Liver (tissue), 9 donors: ENCODE data around the gene COPZ1. TPM values are rescaled to one million over a fixed set of nuclear protein-coding genes. Genes with fewer than 3 reads are reported as not detected.

Source experiments
- DNase-seq: peaks from one replicate; pipeline ENCODE4 v3.0.0-alpha.2; 2017; ENCODE audit warnings: low spot score
- H3K27ac ChIP-seq, 2 donors: one replicate each; pipeline ENCODE4 v1.7.0; 2013; ENCODE audit warnings: inconsistent platforms in 2 of 2, low read length in 2 of 2, control low read depth in 1 of 2, low read depth in 1 of 2, mild to moderate bottlenecking in 1 of 2
- H3K27me3 ChIP-seq, 4 donors: one replicate each; pipeline versions ENCODE4 v1.6.1 to v1.7.0; 2013; ENCODE audit warnings: low read length in 3 of 4, inconsistent platforms in 1 of 4, mild to moderate bottlenecking in 1 of 4, moderate library complexity in 1 of 4; ENCODE audit not compliant: control insufficient read depth in 4 of 4, insufficient read depth in 4 of 4
- H3K36me3 ChIP-seq, 4 donors: one replicate each; pipeline versions ENCODE4 v1.6.1 to v1.7.0; 2013; ENCODE audit warnings: low read length in 3 of 4, mild to moderate bottlenecking in 3 of 4, low read depth in 1 of 4, moderate library complexity in 1 of 4; ENCODE audit not compliant: control insufficient read depth in 4 of 4, insufficient read depth in 3 of 4
- H3K4me1 ChIP-seq, 4 donors: one replicate each; pipeline versions ENCODE4 v1.6.1 to v1.7.0; 2013; ENCODE audit warnings: low read length in 3 of 4, mild to moderate bottlenecking in 3 of 4, moderate library complexity in 1 of 4; ENCODE audit not compliant: control insufficient read depth in 4 of 4, insufficient read depth in 4 of 4
- H3K4me3 ChIP-seq, 3 donors: one replicate each; pipeline versions ENCODE4 v1.6.1 to v1.7.0; 2013; ENCODE audit warnings: low read length in 3 of 3, control low read depth in 1 of 3, low read depth in 1 of 3, mild to moderate bottlenecking in 1 of 3
- H3K9ac ChIP-seq, 2 donors: one replicate each; pipeline ENCODE4 v1.7.0; 2013; ENCODE audit warnings: low read length in 2 of 2, mild to moderate bottlenecking in 2 of 2, moderate library complexity in 2 of 2, control low read depth in 1 of 2, low read depth in 1 of 2
- H3K9me3 ChIP-seq, 4 donors: one replicate each; pipeline versions ENCODE4 v1.6.1 to v1.7.0; 2013; ENCODE audit warnings: low read length in 3 of 4; ENCODE audit not compliant: control insufficient read depth in 4 of 4
- ATF3 ChIP-seq: IDR thresholded peaks from 2 replicates; pipeline ENCODE4 v1.6.1; 2016; ENCODE audit warnings: antibody characterized with exemption
- CTCF ChIP-seq: fragments of 150-350 bp; IDR thresholded peaks from 2 replicates; pipeline ENCODE4 v1.5.1; 2017; ENCODE audit warnings: improper control_type of control experiment, low read depth, low read length; ENCODE audit not compliant: missing input control
- EGR1 ChIP-seq, 2 donors: IDR thresholded peaks; 2 replicates each; pipeline ENCODE4 v1.6.1; 2016 to 2018; ENCODE audit warnings: antibody characterized with exemption in 2 of 2, low read depth in 2 of 2
- FOXA2 ChIP-seq: IDR thresholded peaks from 2 replicates; pipeline ENCODE4 v1.6.1; 2016; ENCODE audit warnings: antibody characterized with exemption
- GABPA ChIP-seq, 2 donors: IDR thresholded peaks in 1 of 2; conservative IDR thresholded peaks in 1 of 2; 2 replicates each; pipeline ENCODE4 v1.6.1; 2016; ENCODE audit warnings: antibody characterized with exemption in 2 of 2, mild to moderate bottlenecking in 1 of 2, moderate library complexity in 1 of 2
- HNF4A ChIP-seq, 2 donors: conservative IDR thresholded peaks; 2 replicates each; pipeline ENCODE4 v1.6.1; 2016; ENCODE audit warnings: antibody characterized with exemption in 2 of 2, mild to moderate bottlenecking in 2 of 2
- HNF4G ChIP-seq: IDR thresholded peaks from 2 replicates; pipeline ENCODE4 v1.6.1; 2016; ENCODE audit warnings: antibody characterized with exemption
- JUND ChIP-seq, 2 donors: IDR thresholded peaks; 2 replicates each; pipeline ENCODE4 v1.6.1; 2016; ENCODE audit warnings: antibody characterized with exemption in 2 of 2
- NR2F2 ChIP-seq: IDR thresholded peaks from 2 replicates; pipeline ENCODE4 v1.6.1; 2016; ENCODE audit warnings: antibody characterized with exemption
- RAD21 ChIP-seq, 2 donors: IDR thresholded peaks; 2 replicates each; pipeline ENCODE4 v1.6.1; 2016; ENCODE audit warnings: antibody characterized with exemption in 2 of 2, mild to moderate bottlenecking in 2 of 2
- REST ChIP-seq: IDR thresholded peaks from 2 replicates; pipeline ENCODE4 v1.6.1; 2016; ENCODE audit warnings: antibody characterized with exemption, mild to moderate bottlenecking
- RXRA ChIP-seq, 2 donors: IDR thresholded peaks; 2 replicates each; pipeline ENCODE4 v1.6.1; 2017 to 2018; ENCODE audit warnings: antibody characterized with exemption in 2 of 2, mild to moderate bottlenecking in 1 of 2
- SP1 ChIP-seq: IDR thresholded peaks from 2 replicates; pipeline ENCODE4 v1.6.1; 2018; ENCODE audit warnings: antibody characterized with exemption, mild to moderate bottlenecking
- TAF1 ChIP-seq: conservative IDR thresholded peaks from 2 replicates; pipeline ENCODE4 v1.6.1; 2016; ENCODE audit warnings: antibody characterized with exemption, mild to moderate bottlenecking
- YY1 ChIP-seq: IDR thresholded peaks from 2 replicates; pipeline ENCODE4 v1.6.1; 2016; ENCODE audit warnings: antibody characterized with exemption, mild to moderate bottlenecking
- ZBTB33 ChIP-seq: IDR thresholded peaks from 2 replicates; pipeline ENCODE4 v1.6.1; 2016; ENCODE audit warnings: antibody characterized with exemption
- WGBS: extraction: QIAGEN DNeasy Blood & Tissue Kit; methylation state at CpG from one replicate; pipeline ENCODE4 v1.1.7; 2013; 5-methylcytosine and 5-hydroxymethylcytosine counted together
- polyA plus RNA-seq, 2 donors: library from polyadenylated mRNA; stranded (reverse) in 1 of 2; unstranded in 1 of 2; fragments of 200-250 nt in 1 of 2; fragments of >200 nt in 1 of 2; fragmentation: Nextera tagmentation in 1 of 2; extraction: Ambion mirVana in 1 of 2; gene quantifications; one replicate each; pipeline versions ENCODE4 v1.2.1 to v1.2.3, GENCODE V29; 2013 to 2015
- total RNA-seq, 2 donors: library from RNA; depleted of rRNA; stranded (reverse); fragments of >200 nt; gene quantifications; one replicate each; pipeline ENCODE4 v1.2.3, GENCODE V29; 2014
- donor health status: healthy.
- donor health status: healthy.
- donor health status: healthy.
- donor health status: healthy.
- donor health status: healthy.

COPZ1 gene
- total and polyA plus RNA-seq, 4 donors: 54.6 to 92.6 (median 79.8) TPM

GRCh38 chr12:54287261-54288157, 37.4 kb upstream of the COPZ1 start:
- Histone ChIP-seq H3K36me3 (peaks cover 16 to 49% (median 45%) of the 10 kb centered on the region in 4 donors), H3K4me3 (no peak overlapping the region), H3K27ac (no peak overlapping the region), H3K4me1 (peaks cover 0 to 34% (median 27%) of the 10 kb centered on the region in 4 donors), H3K27me3 (no peaks in the 10 kb centered on the region), H3K9me3 (no peaks in the 10 kb centered on the region), H3K9ac (no peak overlapping the region)
- TF ChIP-seq EGR1 (IDR thresholded peaks at IDR 0.05; ENCODE audit: low read depth in 2 of 2) (no peak), TAF1 (no peak), JUND (IDR thresholded peaks at IDR 0.05) (no peak), RAD21 (IDR thresholded peaks at IDR 0.05) (no peak), RXRA (IDR thresholded peaks at IDR 0.05) (no peak), ATF3 (no peak), NR2F2 (no peak), YY1 (no peak), HNF4G (no peak), SP1 (no peak), ZBTB33 (no peak)
- DNase-seq: no peak
- 76% methylated on average over 8 of the region's 8 CpGs for WGBS

GRCh38 chr12:54292083-54292930, 32.6 kb upstream of the COPZ1 start:
- Histone ChIP-seq H3K27ac (no peak overlapping the region), H3K9ac (no peak overlapping the region), H3K4me1 (peaks cover 0 to 3% (median 0%) of the 10 kb centered on the region in 4 donors), H3K9me3 (no peaks in the 10 kb centered on the region), H3K27me3 (no peaks in the 10 kb centered on the region), H3K4me3 (no peak overlapping the region), H3K36me3 (peaks cover 0 to 11% (median 7%) of the 10 kb centered on the region in 4 donors)
- TF ChIP-seq HNF4A (conservative IDR thresholded peaks at IDR 0.05) (no peak), JUND (IDR thresholded peaks at IDR 0.05) (no peak), RXRA (IDR thresholded peaks at IDR 0.05) (no peak), RAD21 (IDR thresholded peaks at IDR 0.05) (no peak), REST (no peak), ATF3 (no peak), NR2F2 (no peak), GABPA (IDR thresholded peaks at IDR 0.05 in 1 of 2, conservative IDR thresholded peaks at IDR 0.05 in 1 of 2) (no peak), ZBTB33 (no peak), FOXA2 (no peak), YY1 (no peak), CTCF (no peak)
- 93% methylated on average over 30 of the region's 30 CpGs for WGBS
- DNase-seq: no peak
